Measurements from ENCODE around the gene MTCL1.

Gene MTCL1

DNA sequence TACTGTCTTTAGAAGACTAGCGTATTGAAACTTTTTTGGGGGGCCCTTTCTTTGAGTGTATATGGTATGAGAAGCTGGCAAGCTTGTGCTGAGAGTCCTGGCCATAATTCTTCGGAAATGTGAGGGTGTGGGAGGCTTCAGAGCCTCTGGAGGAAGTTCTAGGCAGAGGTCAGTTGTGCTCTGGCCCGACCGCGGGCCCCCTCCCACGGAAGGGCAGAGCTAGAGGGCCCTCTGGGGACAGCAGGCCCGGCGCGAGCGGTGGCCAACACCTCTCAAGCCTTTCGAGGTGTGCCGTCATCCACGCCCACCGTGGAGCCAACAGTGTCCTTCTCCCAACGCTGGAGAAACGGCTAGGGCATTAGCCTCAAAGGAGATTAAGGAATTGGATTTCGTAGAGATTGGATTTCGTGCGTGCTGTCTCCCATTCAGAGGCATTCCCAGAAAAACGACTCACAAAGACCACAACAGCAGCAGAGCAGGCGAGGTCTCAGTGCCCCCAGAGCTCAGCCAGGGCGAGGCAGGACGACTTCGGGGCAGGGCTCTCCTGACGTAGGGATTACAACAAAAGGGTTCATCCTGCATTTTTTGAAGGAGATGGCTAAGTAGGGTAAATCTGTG lies 2.2 kb upstream of the MTCL1 start:
- Histone ChIP-seq H3K36me3 (ENCODE audit: low read depth) (peaks cover 4% of the 10 kb centered on the region; the same call in 1 of the 2 replicates), H3K4me3 (ENCODE audit: severe bottlenecking) (no peak overlapping the region), H3K27me3 (ENCODE audit: insufficient read depth, poor library complexity, severe bottlenecking) (no peaks in the 10 kb centered on the region), H3K27ac (ENCODE audit: poor library complexity, severe bottlenecking) (no peak overlapping the region), H3K4me1 (ENCODE audit: insufficient read depth, poor library complexity, severe bottlenecking) (no peaks in the 10 kb centered on the region), H3K9me3 (ENCODE audit: severe bottlenecking) (no peaks in the 10 kb centered on the region)
- TF ChIP-seq CTCF (IDR thresholded peaks at IDR 0.05; ENCODE audit: poor library complexity, severe bottlenecking): no peak
- ATAC-seq (ENCODE audit: low read depth) (no peak), DNase-seq (ENCODE audit: low spot score) (no peak)

GRCh38 chr18:8703781-8704301 lies 1.5 kb upstream of the MTCL1 start:
- H3K4me3 ChIP-seq (ENCODE audit: severe bottlenecking): no peak overlapping the region
- ATAC-seq (ENCODE audit: low read depth) (no peak), DNase-seq (ENCODE audit: low spot score) (no peak)
- no peaks in the 10 kb centered on the region for H3K4me1 ChIP-seq (ENCODE audit: insufficient read depth, poor library complexity, severe bottlenecking)
- H3K9me3 ChIP-seq (ENCODE audit: severe bottlenecking): no peaks in the 10 kb centered on the region
- peaks cover 9% of the 10 kb centered on the region; the same call in 1 of the 2 replicates for H3K36me3 ChIP-seq (ENCODE audit: low read depth)
- TF ChIP-seq CTCF (IDR thresholded peaks at IDR 0.05; ENCODE audit: poor library complexity, severe bottlenecking): no peak
- H3K27me3 ChIP-seq (ENCODE audit: insufficient read depth, poor library complexity, severe bottlenecking): no peaks in the 10 kb centered on the region
- H3K27ac ChIP-seq (ENCODE audit: poor library complexity, severe bottlenecking): peak overlapping the region; percentile 66

GRCh38 chr18:8704361-8705237 lies 757 bp upstream of the MTCL1 start:
- peak; percentile 83 for DNase-seq (ENCODE audit: low spot score)
- H3K9me3 ChIP-seq (ENCODE audit: severe bottlenecking): no peaks in the 10 kb centered on the region
- peak overlapping the region; percentile 66 for H3K27ac ChIP-seq (ENCODE audit: poor library complexity, severe bottlenecking)
- peak; percentile 63 for ATAC-seq (ENCODE audit: low read depth)
- peak overlapping the region; percentile 95 for H3K4me3 ChIP-seq (ENCODE audit: severe bottlenecking)
- peaks cover 9% of the 10 kb centered on the region; the same call in 1 of the 2 replicates for H3K36me3 ChIP-seq (ENCODE audit: low read depth)
- TF ChIP-seq CTCF (IDR thresholded peaks at IDR 0.05; ENCODE audit: poor library complexity, severe bottlenecking): no peak
- H3K27me3 ChIP-seq (ENCODE audit: insufficient read depth, poor library complexity, severe bottlenecking): no peaks in the 10 kb centered on the region
- H3K4me1 ChIP-seq (ENCODE audit: insufficient read depth, poor library complexity, severe bottlenecking): no peaks in the 10 kb centered on the region

DNA sequence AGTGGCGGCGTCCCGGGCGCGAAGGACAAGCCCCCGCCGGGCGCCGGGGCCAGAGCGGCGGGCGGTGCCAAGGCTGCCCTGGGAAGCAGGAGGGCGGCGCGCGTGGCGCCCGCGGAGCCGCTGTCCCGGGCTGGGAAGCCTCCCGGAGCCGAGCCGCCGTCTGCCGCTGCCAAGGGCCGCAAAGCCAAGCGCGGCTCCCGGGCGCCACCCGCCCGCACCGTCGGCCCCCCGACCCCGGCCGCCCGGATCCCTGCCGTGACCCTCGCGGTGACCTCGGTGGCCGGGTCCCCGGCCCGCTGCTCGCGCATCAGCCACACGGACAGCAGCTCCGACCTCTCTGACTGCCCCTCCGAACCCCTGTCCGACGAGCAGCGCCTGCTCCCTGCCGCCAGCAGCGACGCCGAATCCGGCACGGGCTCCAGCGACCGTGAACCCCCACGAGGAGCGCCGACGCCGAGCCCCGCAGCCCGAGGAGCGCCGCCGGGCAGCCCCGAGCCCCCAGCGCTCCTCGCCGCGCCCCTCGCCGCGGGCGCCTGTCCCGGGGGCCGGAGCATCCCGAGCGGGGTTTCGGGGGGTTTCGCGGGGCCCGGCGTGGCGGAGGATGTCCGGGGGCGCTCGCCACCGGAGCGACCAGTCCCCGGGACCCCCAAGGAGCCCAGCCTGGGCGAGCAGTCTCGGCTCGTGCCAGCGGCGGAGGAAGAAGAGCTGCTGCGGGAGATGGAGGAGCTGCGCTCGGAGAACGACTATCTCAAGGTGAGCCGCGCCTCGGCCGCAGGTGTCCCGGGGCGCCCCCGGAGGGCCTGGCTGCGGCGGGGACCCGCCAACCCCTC lies 820 bp downstream of the MTCL1 start:
- TF ChIP-seq CTCF (IDR thresholded peaks at IDR 0.05; ENCODE audit: poor library complexity, severe bottlenecking): no peak
- peak overlapping the region; percentile 95 for H3K4me3 ChIP-seq (ENCODE audit: severe bottlenecking)
- H3K27me3 ChIP-seq (ENCODE audit: insufficient read depth, poor library complexity, severe bottlenecking): no peaks in the 10 kb centered on the region
- peak; percentile 2; the same call in 1 of the 3 replicates for ATAC-seq (ENCODE audit: low read depth)
- peaks cover 9% of the 10 kb centered on the region; the same call in 1 of the 2 replicates for H3K36me3 ChIP-seq (ENCODE audit: low read depth)
- no peaks in the 10 kb centered on the region for H3K4me1 ChIP-seq (ENCODE audit: insufficient read depth, poor library complexity, severe bottlenecking)
- peak overlapping the region; percentile 66 for H3K27ac ChIP-seq (ENCODE audit: poor library complexity, severe bottlenecking)
- no peaks in the 10 kb centered on the region for H3K9me3 ChIP-seq (ENCODE audit: severe bottlenecking)
- no peak for DNase-seq (ENCODE audit: low spot score)
